IMR-90 (cell line): ENCODE data around the gene PHLPP2. TPM values are rescaled to one million over a fixed set of nuclear protein-coding genes. Genes with fewer than 3 reads are reported as not detected.
"Not testable (repeated sequence)": the region's sequence is repeated elsewhere in the genome, so short reads cannot be mapped to it uniquely, and the experiment has no call there.

Source experiments
- ATAC-seq: fragments of 200-7000 bp; cut with Tn5 transposase; 2 replicates; pipeline ENCODE4 v1.9.1; 2020; ENCODE audit warnings: low read depth, mild to moderate bottlenecking, moderate library complexity
- BruUV-seq: library from RNA; stranded (reverse); fragments of 400-500 nt; replicated peaks from 2 replicates; lab custom pipeline; 2021; lab: Mats Ljungman, UMichigan
- CTCF ChIA-PET: fragments of 300-600 bp; formaldehyde crosslinking; extraction: SDS; loops from one replicate; lab custom pipeline; 2021; ENCODE audit warnings: antibody characterized with exemption; lab: Yijun Ruan, JAX
- POLR2A ChIA-PET: fragments of 300-600 bp; sonication (Branson Sonifier 250); formaldehyde crosslinking; loops from one replicate; lab custom pipeline; 2022; ENCODE audit warnings: antibody characterized with exemption; ENCODE audit not compliant: unreplicated experiment; lab: Charles Lee
- DNase-seq: peaks from one replicate; pipeline ENCODE4 v3.0.0; 2013
- H2AFZ ChIP-seq: replicated peaks from 2 replicates; pipeline ENCODE3; 2013; ENCODE audit warnings: low read length, mild to moderate bottlenecking; ENCODE audit not compliant: poor library complexity
- H2AK5ac ChIP-seq: 2 replicates; pipeline ENCODE4 v1.6.1; 2013; ENCODE audit warnings: low read depth, low read length, inconsistent platforms
- H2AK9ac ChIP-seq: replicated peaks from 2 replicates; pipeline ENCODE3; 2013; ENCODE audit warnings: mild to moderate bottlenecking, low read depth, low read length, moderate library complexity; ENCODE audit not compliant: poor library complexity
- H2BK120ac ChIP-seq: 2 replicates; pipeline ENCODE4 v1.6.1; 2013; ENCODE audit warnings: low read depth, low read length, inconsistent platforms
- H2BK15ac ChIP-seq: 3 replicates; pipeline ENCODE4 v1.6.1; 2013; ENCODE audit warnings: low read depth, low read length, inconsistent platforms
- H2BK20ac ChIP-seq: 2 replicates; pipeline ENCODE4 v1.6.1; 2013; ENCODE audit warnings: low read depth, mild to moderate bottlenecking, inconsistent platforms, low read length, moderate library complexity
- H2BK5ac ChIP-seq: 2 replicates; pipeline ENCODE4 v1.6.1; 2013; ENCODE audit warnings: mild to moderate bottlenecking, low read depth, low read length, inconsistent platforms; ENCODE audit not compliant: poor library complexity, severe bottlenecking
- H3K14ac ChIP-seq: replicated peaks from 2 replicates; pipeline ENCODE4 v1.6.1; 2013; ENCODE audit warnings: low read depth, low read length, inconsistent platforms
- H3K18ac ChIP-seq: 2 replicates; pipeline ENCODE4 v1.6.1; 2013; ENCODE audit warnings: low read depth, low read length, control low read depth
- H3K23ac ChIP-seq: 2 replicates; pipeline ENCODE4 v1.6.1; 2013; ENCODE audit warnings: low read depth, low read length, inconsistent platforms
- H3K27ac ChIP-seq: 2 replicates; pipeline ENCODE4 v1.5.1; 2013; ENCODE audit warnings: mild to moderate bottlenecking, control low read depth, low read length; ENCODE audit not compliant: insufficient read depth
- H3K27me3 ChIP-seq: 2 replicates; pipeline ENCODE4 v1.6.1; 2013; ENCODE audit warnings: low read length; ENCODE audit not compliant: control insufficient read depth, insufficient read depth
- H3K36me3 ChIP-seq: 2 replicates; pipeline ENCODE4 v1.6.1; 2013; ENCODE audit warnings: low read length, mixed read lengths; ENCODE audit not compliant: control insufficient read depth, insufficient read depth
- H3K4ac ChIP-seq: 2 replicates; pipeline ENCODE4 v1.6.1; 2013; ENCODE audit warnings: low read depth, low read length, inconsistent platforms
- H3K4me1 ChIP-seq: 2 replicates; pipeline ENCODE4 v1.6.1; 2013; ENCODE audit warnings: low read length, mixed read lengths; ENCODE audit not compliant: control insufficient read depth, insufficient read depth
- H3K4me2 ChIP-seq: 2 replicates; pipeline ENCODE4 v1.6.1; 2013; ENCODE audit warnings: low read depth, mild to moderate bottlenecking, control low read depth, low read length, moderate library complexity
- H3K4me3 ChIP-seq: 2 replicates; pipeline ENCODE4 v1.5.1; 2013; ENCODE audit warnings: low read depth, mild to moderate bottlenecking, control low read depth, low read length, moderate library complexity; ENCODE audit not compliant: insufficient read depth
- H3K56ac ChIP-seq: 2 replicates; pipeline ENCODE4 v1.6.1; 2013; ENCODE audit warnings: low read length, inconsistent platforms; ENCODE audit not compliant: insufficient read depth; ENCODE audit errors: extremely low read depth
- H3K79me1 ChIP-seq, 2 experiments: 2 replicates each; pipeline ENCODE4 v1.6.1; 2013; ENCODE audit warnings: low read length in 2 of 2, inconsistent platforms in 1 of 2, low read depth in 1 of 2
- H3K9ac ChIP-seq: 2 replicates; pipeline ENCODE4 v1.6.1; 2013; ENCODE audit warnings: low read depth, low read length, control low read depth
- H3K9me1 ChIP-seq: 2 replicates; pipeline ENCODE4 v1.6.1; 2013; ENCODE audit warnings: low read length, inconsistent platforms; ENCODE audit not compliant: insufficient read depth
- H3K9me3 ChIP-seq: 2 replicates; pipeline ENCODE4 v1.6.1; 2013; ENCODE audit warnings: low read length; ENCODE audit not compliant: control insufficient read depth, insufficient read depth
- H4K20me1 ChIP-seq: 2 replicates; pipeline ENCODE4 v1.6.1; 2013; ENCODE audit warnings: low read length, inconsistent platforms; ENCODE audit not compliant: insufficient read depth
- H4K5ac ChIP-seq: 2 replicates; pipeline ENCODE4 v1.6.1; 2013; ENCODE audit warnings: mild to moderate bottlenecking, low read depth, low read length, control low read depth
- H4K8ac ChIP-seq, 2 experiments: 2 replicates each; pipeline ENCODE4 v1.6.1; 2013; ENCODE audit warnings: low read depth in 2 of 2, low read length in 2 of 2, control low read depth in 1 of 2, inconsistent platforms in 1 of 2
- H4K91ac ChIP-seq: 2 replicates; pipeline ENCODE4 v1.6.1; 2013; ENCODE audit warnings: low read depth, low read length, inconsistent platforms; ENCODE audit not compliant: insufficient read depth
- FOS ChIP-seq: fragments of 150-350 bp; IDR thresholded peaks from 2 replicates; pipeline ENCODE4 v1.6.1; 2016; ENCODE audit warnings: low read depth, low read length
- MAFK ChIP-seq: IDR thresholded peaks from 2 replicates; pipeline ENCODE4 v1.6.1; 2012; ENCODE audit warnings: low read depth, low read length, improper control_type of control experiment
- MAZ ChIP-seq: IDR thresholded peaks from 2 replicates; pipeline ENCODE4 v1.6.1; 2012; ENCODE audit warnings: low read depth, mild to moderate bottlenecking, low read length, improper control_type of control experiment, moderate library complexity, borderline replicate concordance
- WGBS, 2 experiments: methylation state at CpG; one replicate each; pipeline versions ENCODE4 v1.1.5 to v1.1.7; 2013; ENCODE audit warnings: missing lambda C conversion rate in 2 of 2; ENCODE audit not compliant: insufficient read length in 1 of 2; ENCODE audit errors: extremely low coverage in 2 of 2; 5-methylcytosine and 5-hydroxymethylcytosine counted together
- dilution Hi-C: fragments of 300-500 bp; cut with HindIII; formaldehyde crosslinking; loops from one replicate; pipeline ENCODE4 v1.14.3; 2018; ENCODE audit warnings: low sequenced_read_pairs; ENCODE audit not compliant: unreplicated experiment
- in situ Hi-C: fragments of 300-500 bp; cut with MboI; formaldehyde crosslinking; loops from 3 replicates; pipeline ENCODE4 v1.14.3; 2019; ENCODE audit warnings: low sequenced_read_pairs, inconsistent platforms, mixed read lengths
- intact Hi-C: fragments of 100-400 bp; cut with micrococcal nuclease; formaldehyde crosslinking; loops from 2 replicates; pipeline ENCODE4 v1.10.0; 2022
- polyA plus RNA-seq, 3 experiments: library from polyadenylated mRNA; depleted of rRNA; stranded (reverse); fragments of >200 nt; gene quantifications; 2 replicates each; pipeline ENCODE4 v1.2.3, GENCODE V29; 2012; ENCODE audit warnings: low replicate concordance in 1 of 3
- total RNA-seq: library from RNA; depleted of rRNA; stranded (reverse); fragments of >200 nt; gene quantifications from 2 replicates; pipeline ENCODE4 v1.2.3, GENCODE V29; 2012
- TF ChIP-seq, protein P1 (sequence below): fragments of 150-350 bp; IDR thresholded peaks from 2 replicates; pipeline ENCODE4 v1.6.1; 2017; ENCODE audit warnings: mild to moderate bottlenecking, antibody characterized with exemption, low read length, low read depth
- TF ChIP-seq, protein P2 (sequence below): fragments of 150-350 bp; IDR thresholded peaks from 2 replicates; pipeline ENCODE4 v1.6.1; 2016; ENCODE audit warnings: low read depth, mild to moderate bottlenecking, low read length, moderate library complexity, borderline replicate concordance

Gene PHLPP2
- total and polyA plus RNA-seq, 2 of the 4 experiments (the other 2 are of a cell fraction) = 6.8 to 10.2 TPM

GRCh38 chr16:71687861-71688260 lies 36.6 kb downstream of the PHLPP2 start:
- Histone ChIP-seq H4K8ac (no peak overlapping the region), H2BK5ac (no peak overlapping the region), H3K14ac (no peak overlapping the region), H3K36me3 (peaks cover 26% of the 10 kb centered on the region), H3K4me3 (no peak overlapping the region), H2BK20ac (no peak overlapping the region), H2AK5ac (no peak overlapping the region), H3K79me1 (peaks cover 0 to 4% of the 10 kb centered on the region in 2 experiments; a peak in 1 of 4 replicates), H3K27me3 (no peaks in the 10 kb centered on the region), H3K9me1 (no peaks in the 10 kb centered on the region), H3K4ac (no peak overlapping the region), H4K91ac (no peak overlapping the region), H3K4me2 (no peak overlapping the region), H2BK120ac (no peak overlapping the region), H2AFZ (no peak overlapping the region), H3K9me3 (no peaks in the 10 kb centered on the region), H3K27ac (no peak overlapping the region), H3K56ac (no peak overlapping the region), H3K9ac (no peak overlapping the region), H4K20me1 (no peaks in the 10 kb centered on the region), H3K18ac (no peak overlapping the region), H2AK9ac (no peak overlapping the region), H3K4me1 (no peaks in the 10 kb centered on the region), H2BK15ac (no peak overlapping the region), H3K23ac (no peak overlapping the region), H4K5ac (no peak overlapping the region)
- CTCF ChIA-PET = no interaction called here
- WGBS, 2 experiments = 65% methylated on average over 2 of the region's 3 CpGs; no CpG with 5 or more reads in 1 of the 2 experiments
- intact Hi-C loops = no loop called here
- BruUV-seq = no TSS peak
- DNase-seq (no peak), ATAC-seq (no peak)
- dilution Hi-C loops = no loop called here
- TF ChIP-seq, protein P1, sequence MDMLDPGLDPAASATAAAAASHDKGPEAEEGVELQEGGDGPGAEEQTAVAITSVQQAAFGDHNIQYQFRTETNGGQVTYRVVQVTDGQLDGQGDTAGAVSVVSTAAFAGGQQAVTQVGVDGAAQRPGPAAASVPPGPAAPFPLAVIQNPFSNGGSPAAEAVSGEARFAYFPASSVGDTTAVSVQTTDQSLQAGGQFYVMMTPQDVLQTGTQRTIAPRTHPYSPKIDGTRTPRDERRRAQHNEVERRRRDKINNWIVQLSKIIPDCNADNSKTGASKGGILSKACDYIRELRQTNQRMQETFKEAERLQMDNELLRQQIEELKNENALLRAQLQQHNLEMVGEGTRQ = no peak
- TF ChIP-seq MAFK (no peak), MAZ (no peak), FOS (no peak)
- TF ChIP-seq, protein P2, sequence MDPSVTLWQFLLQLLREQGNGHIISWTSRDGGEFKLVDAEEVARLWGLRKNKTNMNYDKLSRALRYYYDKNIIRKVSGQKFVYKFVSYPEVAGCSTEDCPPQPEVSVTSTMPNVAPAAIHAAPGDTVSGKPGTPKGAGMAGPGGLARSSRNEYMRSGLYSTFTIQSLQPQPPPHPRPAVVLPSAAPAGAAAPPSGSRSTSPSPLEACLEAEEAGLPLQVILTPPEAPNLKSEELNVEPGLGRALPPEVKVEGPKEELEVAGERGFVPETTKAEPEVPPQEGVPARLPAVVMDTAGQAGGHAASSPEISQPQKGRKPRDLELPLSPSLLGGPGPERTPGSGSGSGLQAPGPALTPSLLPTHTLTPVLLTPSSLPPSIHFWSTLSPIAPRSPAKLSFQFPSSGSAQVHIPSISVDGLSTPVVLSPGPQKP = no peak
- in situ Hi-C loops = no loop called here
- POLR2A ChIA-PET = no interaction called here

DNA sequence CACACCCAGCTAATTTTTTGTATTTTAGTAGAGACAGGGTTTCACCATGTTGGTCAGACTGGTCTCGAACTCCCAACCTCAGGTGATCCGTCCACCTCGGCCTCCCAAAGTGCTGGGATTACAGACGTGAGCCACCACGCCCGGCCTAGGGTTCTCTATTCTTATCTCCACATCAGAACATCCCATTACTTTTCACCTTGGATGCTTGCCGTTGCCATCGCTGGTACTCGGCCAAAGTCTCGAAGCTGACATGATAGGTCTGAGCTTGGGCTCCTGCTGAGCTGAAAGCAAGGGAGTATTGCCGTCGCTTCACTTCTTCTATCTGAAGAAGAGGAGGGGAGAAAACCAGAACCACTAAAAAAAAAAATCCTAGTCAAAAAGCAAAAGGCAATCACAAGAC lies 40.2 kb downstream of the PHLPP2 start:
- H3K56ac ChIP-seq, H4K20me1 ChIP-seq, in situ Hi-C loops, H3K14ac ChIP-seq, H2BK120ac ChIP-seq, dilution Hi-C loops, POLR2A ChIA-PET, H2BK5ac ChIP-seq, H2AFZ ChIP-seq, H3K18ac ChIP-seq, H3K9me1 ChIP-seq, ATAC-seq, H4K91ac ChIP-seq, H2BK20ac ChIP-seq, H3K79me1 ChIP-seq, H4K8ac ChIP-seq, H3K23ac ChIP-seq, H3K27ac ChIP-seq, H3K27me3 ChIP-seq, H3K4me3 ChIP-seq, H3K4me1 ChIP-seq, intact Hi-C loops, BruUV-seq, DNase-seq, H3K4me2 ChIP-seq, H3K4ac ChIP-seq, H4K5ac ChIP-seq, H2AK9ac ChIP-seq, H2BK15ac ChIP-seq, H3K9me3 ChIP-seq, H2AK5ac ChIP-seq, H3K9ac ChIP-seq: not testable (repeated sequence)
- H3K36me3 ChIP-seq = peaks cover 21% of the 10 kb centered on the region
- CTCF ChIA-PET = interaction anchor here (0.6 kb wide), 1 partner anchor 1132 kb away, joined by 3 read pairs; no protein-coding TSS in a partner anchor
- no CpG with 5 or more reads among the region's 12 CpGs for WGBS, 2 experiments
